GM18909 (cell line): ENCODE results near the gene EIF4A2.
"Not testable (repeated sequence)": the region's sequence is repeated elsewhere in the genome, so short reads cannot be mapped to it uniquely, and the experiment has no call there.

Source experiments
- ATAC-seq: cut with Tn5 transposase; IDR thresholded peaks from one replicate; pipeline ENCODE4 v1.9.1; 2021; ENCODE audit warnings: mild to moderate bottlenecking; ENCODE audit not compliant: unreplicated experiment, poor library complexity

Gene EIF4A2

GRCh38 chr3:186814100-186814499 lies 30.7 kb downstream of the EIF4A2 start:
- ATAC-seq = no peak

GRCh38 chr3:186815435-186815834 lies 32.1 kb downstream of the EIF4A2 start:
- ATAC-seq = no peak

- ATAC-seq = no peak
Measured at GRCh38 chr3:186818516-186818915, 35.1 kb downstream of the EIF4A2 start.

- ATAC-seq = no peak
Measured at GRCh38 chr3:186818956-186819355, 35.6 kb downstream of the EIF4A2 start.

GRCh38 chr3:186821429-186822387 lies 38.3 kb downstream of the EIF4A2 start:
- no peak for ATAC-seq

GRCh38 chr3:186822388-186822759 lies 39.0 kb downstream of the EIF4A2 start:
- ATAC-seq = not testable (repeated sequence)

- ATAC-seq = no peak
Measured at GRCh38 chr3:186823386-186823785, 40.0 kb downstream of the EIF4A2 start.

GRCh38 chr3:186824430-186825139 lies 41.2 kb downstream of the EIF4A2 start:
- ATAC-seq = no peak

GRCh38 chr3:186825294-186825821 lies 42.0 kb downstream of the EIF4A2 start:
- no peak for ATAC-seq

- no peak for ATAC-seq
Measured at GRCh38 chr3:186825872-186826409, 42.6 kb downstream of the EIF4A2 start.

- ATAC-seq = no peak
Measured at GRCh38 chr3:186826410-186826975, 43.1 kb downstream of the EIF4A2 start.

- ATAC-seq = peak; percentile 86
Measured at GRCh38 chr3:186826976-186827857, 43.8 kb downstream of the EIF4A2 start.

GRCh38 chr3:186828340-186828739 lies 45.0 kb downstream of the EIF4A2 start:
- no peak for ATAC-seq

- ATAC-seq = no peak
Measured at GRCh38 chr3:186831798-186832197, 48.4 kb downstream of the EIF4A2 start.

- ATAC-seq = no peak
Measured at GRCh38 chr3:186832276-186832675, 48.9 kb downstream of the EIF4A2 start.
